Measurements from ENCODE around the gene PTPRN. TPM values are rescaled to one million over a fixed set of nuclear protein-coding genes. Genes with fewer than 3 reads are reported as not detected.
"Not testable (repeated sequence)": the region's sequence is repeated elsewhere in the genome, so short reads cannot be mapped to it uniquely, and the experiment has no call there.

Gene PTPRN
- total RNA-seq, 1 donor from 2014 or later = 0.23 TPM

DNA sequence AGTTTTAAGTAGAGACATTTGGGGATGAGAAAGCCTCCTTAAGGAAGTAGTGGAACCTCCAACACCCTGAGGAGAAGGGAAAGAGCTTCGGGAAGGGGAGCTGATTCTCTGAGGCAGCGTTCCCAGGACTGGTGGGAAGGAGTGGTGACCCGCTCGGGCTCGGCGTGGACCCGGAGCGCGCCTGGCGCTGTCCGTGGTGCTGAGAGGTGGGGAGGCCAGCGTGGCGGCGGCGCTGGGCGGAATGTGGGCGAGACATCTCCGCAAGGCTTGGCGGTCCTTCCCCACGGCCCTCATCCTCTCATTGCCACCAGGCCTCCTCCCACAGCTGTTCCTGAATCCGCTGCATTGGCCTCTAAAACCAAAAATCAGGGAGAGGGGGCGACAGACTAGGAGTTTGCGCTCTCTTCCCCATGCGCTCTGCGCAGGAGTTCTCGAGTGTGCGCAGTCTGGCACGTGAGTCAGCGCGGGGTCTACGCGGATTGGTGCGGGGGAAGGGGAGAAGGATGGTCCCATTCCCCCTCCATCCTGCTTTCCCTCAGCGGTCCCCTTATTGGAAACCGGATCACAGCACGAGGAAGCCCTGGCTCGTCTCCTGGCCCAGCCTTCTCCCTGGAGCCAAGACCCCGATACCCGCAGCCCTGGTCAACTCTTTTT is 22.5 kb upstream of the PTPRN start:
- H3K9me3 Mint-ChIP-seq = no peaks in the 10 kb centered on the region
- intact Hi-C loops (cut with micrococcal nuclease) = loop anchor here (2.0 kb wide), 1 partner anchor 23 kb away; the partner anchor contains the start of gene PTPRN
- peak; percentile 9 for DNase-seq (ENCODE audit: low spot score)

DNA sequence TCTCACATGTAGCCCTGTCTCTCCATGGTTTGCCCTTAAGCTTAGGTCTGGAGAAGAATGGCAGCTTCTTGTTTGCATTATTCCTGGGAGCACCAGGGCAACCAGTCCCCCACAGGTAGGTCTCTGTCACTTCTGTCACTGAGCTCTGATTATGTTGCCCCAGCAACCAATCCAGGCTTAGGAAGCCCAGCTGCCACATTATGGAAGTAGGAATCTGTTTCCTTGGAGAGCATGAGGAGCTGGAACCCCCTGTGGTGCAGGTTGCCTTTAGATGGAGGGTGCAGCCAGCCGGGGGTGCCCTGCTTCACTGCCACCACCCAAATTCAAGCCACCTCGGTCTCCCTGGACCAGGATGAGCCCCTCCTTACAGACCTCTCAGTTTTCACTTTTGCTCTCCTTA is 18.5 kb upstream of the PTPRN start:
- H3K4me3 Mint-ChIP-seq = no peak overlapping the region
- H3K27me3 Mint-ChIP-seq (ENCODE audit: insufficient read depth) = peaks cover 36% of the 10 kb centered on the region
- intact Hi-C loops (cut with micrococcal nuclease) = no loop called here
- no peaks in the 10 kb centered on the region for H3K9me3 Mint-ChIP-seq
- no peak overlapping the region for H3K27ac Mint-ChIP-seq
- no peaks in the 10 kb centered on the region for H3K4me1 Mint-ChIP-seq (ENCODE audit: low read depth)
- H3K36me3 Mint-ChIP-seq (ENCODE audit: low read depth) = no peaks in the 10 kb centered on the region
- DNase-seq (ENCODE audit: low spot score) = no peak

More for the DNA sequence above, 22.5 kb upstream of the PTPRN start:
- H3K27ac Mint-ChIP-seq = no peak overlapping the region
- H3K4me3 Mint-ChIP-seq = no peak overlapping the region
- no peaks in the 10 kb centered on the region for H3K4me1 Mint-ChIP-seq (ENCODE audit: low read depth)
- no peaks in the 10 kb centered on the region for H3K36me3 Mint-ChIP-seq (ENCODE audit: low read depth)
- H3K27me3 Mint-ChIP-seq (ENCODE audit: insufficient read depth) = peaks cover 33% of the 10 kb centered on the region

GRCh38 chr2:219325657-219326315 is 16.6 kb upstream of the PTPRN start:
- intact Hi-C loops (cut with micrococcal nuclease) = no loop called here
- Mint-ChIP-seq H3K27ac (no peak overlapping the region), H3K4me3 (no peak overlapping the region), H3K27me3 (ENCODE audit: insufficient read depth) (peaks cover 34% of the 10 kb centered on the region), H3K9me3 (no peaks in the 10 kb centered on the region), H3K36me3 (ENCODE audit: low read depth) (no peaks in the 10 kb centered on the region), H3K4me1 (ENCODE audit: low read depth) (no peaks in the 10 kb centered on the region)
- no peak for DNase-seq (ENCODE audit: low spot score)

GRCh38 chr2:219325136-219325535 is 15.9 kb upstream of the PTPRN start:
- H3K36me3 Mint-ChIP-seq (ENCODE audit: low read depth) = no peaks in the 10 kb centered on the region
- peaks cover 33% of the 10 kb centered on the region for H3K27me3 Mint-ChIP-seq (ENCODE audit: insufficient read depth)

DNA sequence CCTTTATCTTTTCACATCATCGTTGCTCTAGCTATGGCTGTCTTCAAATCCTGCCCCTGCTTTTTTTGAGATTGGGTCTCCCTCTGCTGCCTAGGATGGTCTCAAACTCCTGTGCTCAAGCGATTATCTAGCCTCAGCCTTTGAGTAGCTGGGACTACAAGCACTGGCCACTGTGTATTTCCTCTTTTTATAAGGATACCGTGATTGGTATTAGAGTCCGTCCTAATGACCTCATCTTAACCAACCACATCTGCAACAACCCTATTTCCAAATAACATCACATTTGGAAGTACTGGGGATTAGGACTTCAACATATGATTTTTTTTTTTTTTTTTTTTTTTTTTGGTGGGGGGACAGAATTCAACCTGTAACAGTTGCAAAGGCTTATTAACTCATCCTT is 14.2 kb upstream of the PTPRN start:
- Mint-ChIP-seq H3K27ac (no peak overlapping the region), H3K36me3 (ENCODE audit: low read depth) (no peaks in the 10 kb centered on the region), H3K9me3 (no peaks in the 10 kb centered on the region), H3K4me1 (ENCODE audit: low read depth) (no peaks in the 10 kb centered on the region), H3K4me3 (no peak overlapping the region), H3K27me3 (ENCODE audit: insufficient read depth) (peaks cover 33% of the 10 kb centered on the region)
- no peak for DNase-seq (ENCODE audit: low spot score)
- intact Hi-C loops (cut with micrococcal nuclease) = no loop called here

More at GRCh38 chr2:219325136-219325535, 15.9 kb upstream of the PTPRN start:
- H3K4me3 Mint-ChIP-seq = no peak overlapping the region
- intact Hi-C loops (cut with micrococcal nuclease) = no loop called here
- H3K9me3 Mint-ChIP-seq = no peaks in the 10 kb centered on the region
- DNase-seq (ENCODE audit: low spot score) = no peak
- no peak overlapping the region for H3K27ac Mint-ChIP-seq
- H3K4me1 Mint-ChIP-seq (ENCODE audit: low read depth) = no peaks in the 10 kb centered on the region

GRCh38 chr2:219314804-219315468 is 5.7 kb upstream of the PTPRN start:
- Mint-ChIP-seq H3K9me3 (no peaks in the 10 kb centered on the region), H3K4me3 (no peak overlapping the region), H3K36me3 (ENCODE audit: low read depth) (no peaks in the 10 kb centered on the region), H3K27ac (no peak overlapping the region), H3K4me1 (ENCODE audit: low read depth) (no peaks in the 10 kb centered on the region), H3K27me3 (ENCODE audit: insufficient read depth) (peaks cover 12% of the 10 kb centered on the region)
- no peak for DNase-seq (ENCODE audit: low spot score)
- intact Hi-C loops (cut with micrococcal nuclease) = no loop called here

DNA sequence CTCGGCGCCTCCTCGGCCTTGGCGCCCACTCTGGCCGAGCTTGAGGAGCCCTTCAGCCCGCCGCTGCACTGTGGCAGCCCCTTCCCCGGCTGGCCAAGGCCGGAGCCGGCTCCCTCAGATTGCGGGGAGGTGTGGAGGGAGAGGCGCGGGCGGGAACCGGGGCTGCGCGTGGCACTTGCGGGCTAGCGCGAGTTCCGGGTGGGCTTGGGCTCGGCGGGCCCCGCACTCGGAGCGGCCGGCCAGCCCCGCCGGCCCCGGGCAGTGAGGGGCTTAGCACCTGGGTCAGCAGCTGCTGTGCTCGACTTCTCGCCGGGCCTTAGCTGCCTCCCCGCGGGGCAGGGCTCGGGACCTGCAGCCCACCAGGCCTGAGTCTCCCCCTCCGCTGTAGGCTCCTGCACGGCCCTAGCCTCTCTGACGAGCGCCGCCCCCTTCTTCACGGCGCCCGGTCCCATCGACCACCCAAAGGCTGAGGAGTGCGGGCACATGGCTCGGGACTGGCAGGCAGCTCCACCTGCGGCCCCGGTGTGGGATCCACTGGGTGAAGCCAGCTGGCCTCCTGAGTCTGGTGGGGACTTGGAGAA is 3.6 kb upstream of the PTPRN start:
- H3K9me3 Mint-ChIP-seq; DNase-seq (ENCODE audit: low spot score); H3K27ac Mint-ChIP-seq; H3K36me3 Mint-ChIP-seq (ENCODE audit: low read depth); H3K4me1 Mint-ChIP-seq (ENCODE audit: low read depth); intact Hi-C loops (cut with micrococcal nuclease); H3K4me3 Mint-ChIP-seq: not testable (repeated sequence)
- peaks cover 27% of the 10 kb centered on the region for H3K27me3 Mint-ChIP-seq (ENCODE audit: insufficient read depth)

DNA sequence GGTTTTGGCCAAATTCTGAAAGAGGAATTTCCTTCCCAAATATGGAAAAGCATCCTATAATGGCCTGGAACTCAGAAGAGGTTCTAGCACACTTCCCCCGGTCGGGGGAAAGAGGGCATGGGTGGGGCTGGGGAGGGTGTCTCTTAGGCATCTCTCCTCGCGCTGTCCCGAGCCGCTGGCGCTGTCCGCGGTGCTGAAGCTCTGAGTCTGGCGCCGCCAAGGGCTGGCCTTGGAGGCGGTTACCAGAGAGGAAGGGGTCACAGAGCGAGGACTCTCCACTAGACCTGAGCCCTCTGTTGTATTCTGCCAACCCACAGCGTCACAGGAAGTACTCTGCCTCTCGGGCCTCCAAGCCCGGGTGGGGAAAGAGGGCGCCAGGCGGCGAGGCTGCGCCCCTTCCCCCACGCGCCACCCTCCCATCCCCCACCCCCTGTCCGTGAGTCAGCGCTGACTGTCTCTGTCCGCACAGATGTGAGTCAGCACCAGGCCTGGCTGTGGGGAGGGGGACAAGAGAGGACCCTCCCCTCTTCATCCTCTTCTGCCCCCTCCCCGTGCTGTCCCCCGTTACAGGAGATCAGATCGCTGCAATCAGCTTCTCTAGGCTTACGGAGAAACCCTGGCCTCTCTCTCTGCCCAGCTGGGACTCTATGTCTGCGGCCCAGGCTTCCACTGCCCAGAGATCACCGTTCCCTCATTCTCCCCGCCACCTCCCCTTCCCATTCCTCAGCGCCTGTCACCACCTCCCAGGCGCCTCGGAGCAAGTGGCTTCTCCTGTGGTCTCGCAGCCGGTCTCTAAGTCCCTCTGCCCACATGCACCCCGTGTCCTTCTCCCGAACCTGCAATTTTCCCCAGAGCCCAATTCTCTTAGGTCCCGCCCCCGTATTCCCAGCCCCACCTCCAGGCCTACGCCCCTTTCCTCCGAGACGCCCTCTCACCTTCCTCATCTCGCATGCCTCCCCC is 779 bp downstream of the PTPRN start:
- Mint-ChIP-seq H3K27ac (peak overlapping the region; percentile 50), H3K4me3 (no peak overlapping the region), H3K36me3 (ENCODE audit: low read depth) (no peaks in the 10 kb centered on the region), H3K27me3 (ENCODE audit: insufficient read depth) (peaks cover 47% of the 10 kb centered on the region), H3K4me1 (ENCODE audit: low read depth) (no peaks in the 10 kb centered on the region), H3K9me3 (no peaks in the 10 kb centered on the region)
- DNase-seq (ENCODE audit: low spot score) = peak; percentile 63
- intact Hi-C loops (cut with micrococcal nuclease) = loop anchor here (1.0 to 10.0 kb wide), 4 partner anchors 10 to 324 kb away; partner anchors contain the start of genes CHPF, FEV and TMEM198

- Mint-ChIP-seq H3K9me3 (no peaks in the 10 kb centered on the region), H3K27ac (no peak overlapping the region), H3K4me1 (ENCODE audit: low read depth) (no peaks in the 10 kb centered on the region), H3K4me3 (no peak overlapping the region), H3K27me3 (ENCODE audit: insufficient read depth) (peaks cover 57% of the 10 kb centered on the region), H3K36me3 (ENCODE audit: low read depth) (no peaks in the 10 kb centered on the region)
- intact Hi-C loops (cut with micrococcal nuclease) = loop anchor here (10.0 kb wide), 2 partner anchors 239 to 321 kb away; partner anchors contain the start of genes CHPF, FEV and TMEM198
- DNase-seq (ENCODE audit: low spot score) = no peak
These were observed 3.2 kb downstream of the PTPRN start for GRCh38 chr2:219306047-219306446.

- peaks cover under 1% of the 10 kb centered on the region for H3K4me1 Mint-ChIP-seq (ENCODE audit: low read depth)
- H3K27ac Mint-ChIP-seq = no peak overlapping the region
- H3K4me3 Mint-ChIP-seq = no peak overlapping the region
- H3K36me3 Mint-ChIP-seq (ENCODE audit: low read depth) = no peaks in the 10 kb centered on the region
- H3K9me3 Mint-ChIP-seq = no peaks in the 10 kb centered on the region
- intact Hi-C loops (cut with micrococcal nuclease) = loop anchor here (5.0 to 10.0 kb wide), 3 partner anchors 37 to 319 kb away; partner anchors contain the start of genes CHPF, FEV and TMEM198
- no peak for DNase-seq (ENCODE audit: low spot score)
- H3K27me3 Mint-ChIP-seq (ENCODE audit: insufficient read depth) = peaks cover 52% of the 10 kb centered on the region
These were observed 5.0 kb downstream of the PTPRN start for GRCh38 chr2:219304223-219304622.

- no peak for DNase-seq (ENCODE audit: low spot score)
- no peaks in the 10 kb centered on the region for H3K36me3 Mint-ChIP-seq (ENCODE audit: low read depth)
- H3K4me1 Mint-ChIP-seq (ENCODE audit: low read depth) = peaks cover 6% of the 10 kb centered on the region
- H3K4me3 Mint-ChIP-seq = no peak overlapping the region
- H3K9me3 Mint-ChIP-seq = no peaks in the 10 kb centered on the region
- peaks cover 40% of the 10 kb centered on the region for H3K27me3 Mint-ChIP-seq (ENCODE audit: insufficient read depth)
- intact Hi-C loops (cut with micrococcal nuclease) = loop anchor here (5.0 to 10.0 kb wide), 3 partner anchors 35 to 318 kb away; partner anchors contain the start of genes CHPF, FEV and TMEM198
- H3K27ac Mint-ChIP-seq = no peak overlapping the region
These were observed 6.7 kb downstream of the PTPRN start for GRCh38 chr2:219302412-219302968.
